MM.1S (cell line): Measurements from ENCODE around the gene SLC7A1.

Experiments used
- CTCF ChIP-seq: fragments of 300-600 bp; sonication (generic); IDR thresholded peaks from 2 replicates; pipeline ENCODE4 v1.5.1; 2016; ENCODE audit warnings: antibody characterized with exemption, low read length, mixed read lengths
- EZH2 ChIP-seq: fragments of 300-600 bp; sonication (generic); optimal IDR thresholded peaks from 2 replicates; pipeline ENCODE3; 2017; ENCODE audit warnings: low read depth, mild to moderate bottlenecking, antibody characterized with exemption, low read length, mixed read lengths
- EZH2phosphoT487 ChIP-seq: fragments of 300-600 bp; sonication (generic); IDR thresholded peaks from 2 replicates; pipeline ENCODE4 v1.6.1; 2018; ENCODE audit warnings: antibody characterized with exemption, low read length

DNA sequence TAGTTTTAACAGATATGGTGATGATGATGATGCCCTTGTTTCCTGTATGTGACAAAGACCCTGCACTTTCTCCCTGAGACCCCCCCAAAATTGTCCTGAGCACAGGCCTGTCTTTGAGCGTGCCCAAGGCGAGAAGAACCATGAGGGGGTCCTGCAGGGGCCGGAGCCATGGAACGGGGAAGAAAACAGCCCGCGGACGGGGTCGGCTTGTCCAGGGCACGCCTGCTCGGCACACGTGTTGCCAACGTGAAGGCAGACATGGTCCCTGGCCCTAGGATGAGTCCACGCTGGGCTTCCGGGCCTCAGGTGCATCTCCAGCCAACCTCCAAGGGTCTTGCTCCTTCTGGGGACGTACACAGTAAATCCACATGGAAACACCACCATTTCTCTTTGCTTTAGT lies 90.8 kb downstream of the SLC7A1 start:
- TF ChIP-seq CTCF (no peak), EZH2phosphoT487 (no peak), EZH2 (no peak)
